WERI-Rb-1 (cell line): Measurements from ENCODE around the gene UNC93A.
"Not testable (repeated sequence)": the region's sequence is repeated elsewhere in the genome, so short reads cannot be mapped to it uniquely, and the experiment has no call there.

ENCODE experiments used
- DNase-seq: peaks from one replicate; pipeline ENCODE4 v3.0.0-alpha.2; 2020
- H3K27ac ChIP-seq: fragments of 250-450 bp; sonication (Bioruptor Pico); 2 replicates; pipeline ENCODE4 v1.5.1; 2020; ENCODE audit warnings: mild to moderate bottlenecking, moderate library complexity
- H3K27me3 ChIP-seq: fragments of 250-450 bp; sonication (Bioruptor Pico); 2 replicates; pipeline ENCODE4 v1.5.1; 2021; ENCODE audit warnings: mild to moderate bottlenecking, low read depth, moderate library complexity; ENCODE audit not compliant: insufficient read depth, severe bottlenecking
- H3K36me3 ChIP-seq: fragments of 250-450 bp; sonication (Bioruptor Pico); 2 replicates; pipeline ENCODE4 v1.5.1; 2020; ENCODE audit warnings: mild to moderate bottlenecking, moderate library complexity
- H3K4me3 ChIP-seq: 2 replicates; pipeline ENCODE4 v1.5.1; 2011; ENCODE audit warnings: low read depth, mild to moderate bottlenecking, control low read depth, low read length
- H3K9me3 ChIP-seq: fragments of 250-450 bp; sonication (Bioruptor Pico); 2 replicates; pipeline ENCODE4 v1.5.1; 2021; ENCODE audit warnings: mild to moderate bottlenecking, moderate library complexity; ENCODE audit not compliant: severe bottlenecking
- TF ChIP-seq, protein P1 (sequence below): IDR thresholded peaks from 2 replicates; pipeline ENCODE4 v1.5.1; 2011; ENCODE audit warnings: low read depth, mild to moderate bottlenecking, control low read depth, inconsistent platforms, low read length

UNC93A gene

DNA sequence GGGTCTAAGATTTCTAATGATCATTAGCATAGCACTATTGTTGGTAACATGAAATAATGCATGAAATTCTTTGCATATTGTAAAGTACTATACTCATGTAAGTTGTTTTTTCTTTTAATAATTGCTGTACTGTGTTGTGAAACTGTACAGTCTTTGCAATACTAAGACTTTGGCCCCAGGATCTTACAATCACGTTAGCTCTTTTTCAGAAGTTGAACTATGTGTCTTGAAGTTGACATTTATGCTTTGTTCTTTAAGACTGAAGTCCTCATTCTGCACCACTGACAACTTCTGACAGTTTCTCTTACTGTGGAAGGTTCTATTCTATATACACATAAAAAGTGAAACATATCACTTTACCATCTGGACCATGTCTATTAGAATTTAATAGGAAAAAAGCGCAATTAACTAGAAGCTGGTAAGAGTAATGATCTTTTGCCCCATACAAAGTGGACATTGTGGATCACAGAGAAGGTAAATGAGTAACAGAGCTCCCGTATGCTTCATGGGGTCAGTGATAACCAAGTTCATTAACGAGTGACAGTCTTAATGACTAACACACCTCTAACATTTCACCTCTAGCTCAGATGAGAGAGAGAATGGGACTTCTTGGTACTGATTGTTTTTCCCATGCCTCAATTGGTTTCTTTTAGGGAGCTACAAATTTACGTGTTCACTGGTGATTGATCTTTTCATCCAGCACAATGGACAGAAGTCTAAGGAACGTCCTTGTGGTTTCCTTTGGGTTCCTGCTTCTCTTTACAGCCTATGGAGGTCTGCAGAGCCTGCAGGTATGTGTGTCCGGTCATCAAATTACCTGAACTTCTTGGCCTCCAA, at the start of gene UNC93A:
Gene UNC93A (plus strand): TSS at position 530 of the 837 bp plus-strand sequence. CDS start 175 bp downstream, at position 705.
- Histone ChIP-seq H3K27me3 (no peaks in the 10 kb centered on the region), H3K27ac (no peak within 1 kb of the TSS), H3K4me3 (no peak within 1 kb of the TSS), H3K36me3 (no peaks in the 10 kb centered on the region), H3K9me3 (no peaks in the 10 kb centered on the region)
- TF ChIP-seq, protein P1, sequence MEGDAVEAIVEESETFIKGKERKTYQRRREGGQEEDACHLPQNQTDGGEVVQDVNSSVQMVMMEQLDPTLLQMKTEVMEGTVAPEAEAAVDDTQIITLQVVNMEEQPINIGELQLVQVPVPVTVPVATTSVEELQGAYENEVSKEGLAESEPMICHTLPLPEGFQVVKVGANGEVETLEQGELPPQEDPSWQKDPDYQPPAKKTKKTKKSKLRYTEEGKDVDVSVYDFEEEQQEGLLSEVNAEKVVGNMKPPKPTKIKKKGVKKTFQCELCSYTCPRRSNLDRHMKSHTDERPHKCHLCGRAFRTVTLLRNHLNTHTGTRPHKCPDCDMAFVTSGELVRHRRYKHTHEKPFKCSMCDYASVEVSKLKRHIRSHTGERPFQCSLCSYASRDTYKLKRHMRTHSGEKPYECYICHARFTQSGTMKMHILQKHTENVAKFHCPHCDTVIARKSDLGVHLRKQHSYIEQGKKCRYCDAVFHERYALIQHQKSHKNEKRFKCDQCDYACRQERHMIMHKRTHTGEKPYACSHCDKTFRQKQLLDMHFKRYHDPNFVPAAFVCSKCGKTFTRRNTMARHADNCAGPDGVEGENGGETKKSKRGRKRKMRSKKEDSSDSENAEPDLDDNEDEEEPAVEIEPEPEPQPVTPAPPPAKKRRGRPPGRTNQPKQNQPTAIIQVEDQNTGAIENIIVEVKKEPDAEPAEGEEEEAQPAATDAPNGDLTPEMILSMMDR: no peak
- no peak for DNase-seq

DNA sequence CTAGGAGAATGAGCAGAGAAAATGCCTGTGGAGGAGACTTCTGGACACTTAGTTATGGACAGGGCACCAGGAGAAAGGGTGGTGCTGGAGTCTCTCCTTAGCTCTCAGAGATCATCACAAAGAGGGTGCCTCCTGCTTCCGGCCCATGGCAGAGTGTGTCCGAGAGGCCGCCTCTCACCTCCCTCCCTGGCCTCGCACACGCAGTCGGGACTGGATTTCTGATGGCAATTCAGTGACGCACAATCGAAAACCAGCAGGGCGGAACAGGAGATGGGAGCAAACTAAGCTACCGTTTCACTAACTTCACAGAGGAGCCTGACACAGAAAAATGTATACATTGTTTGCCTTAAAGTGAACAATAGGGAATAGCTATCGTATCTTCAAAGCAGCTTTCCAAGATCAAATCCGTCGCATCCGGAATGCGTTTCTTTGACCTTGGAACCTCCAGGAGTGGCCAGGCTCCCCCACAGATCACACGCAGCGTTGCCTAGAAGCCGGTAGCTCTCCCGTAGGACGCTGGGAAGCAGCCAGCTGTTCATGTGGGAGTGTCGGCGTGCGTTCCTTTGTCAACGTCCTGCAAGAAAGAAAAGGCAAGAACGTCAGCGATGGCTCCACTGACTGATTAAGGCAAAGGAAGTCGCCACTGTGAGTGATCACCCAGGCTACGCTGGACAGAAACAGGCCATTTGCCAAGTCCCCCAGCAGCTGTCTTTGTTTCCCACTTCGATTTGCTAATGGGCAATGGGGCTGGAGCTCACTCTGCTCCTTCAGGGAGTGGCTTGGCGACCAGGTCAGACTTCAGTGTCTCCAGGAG, 49.6 kb upstream of the UNC93A start:
- not testable (repeated sequence) for H3K27me3 ChIP-seq, H3K9me3 ChIP-seq, H3K36me3 ChIP-seq
- Histone ChIP-seq H3K4me3 (peak overlapping the region; percentile 29), H3K27ac (peak overlapping the region; percentile 97)
- peak; percentile 86 for DNase-seq

DNA sequence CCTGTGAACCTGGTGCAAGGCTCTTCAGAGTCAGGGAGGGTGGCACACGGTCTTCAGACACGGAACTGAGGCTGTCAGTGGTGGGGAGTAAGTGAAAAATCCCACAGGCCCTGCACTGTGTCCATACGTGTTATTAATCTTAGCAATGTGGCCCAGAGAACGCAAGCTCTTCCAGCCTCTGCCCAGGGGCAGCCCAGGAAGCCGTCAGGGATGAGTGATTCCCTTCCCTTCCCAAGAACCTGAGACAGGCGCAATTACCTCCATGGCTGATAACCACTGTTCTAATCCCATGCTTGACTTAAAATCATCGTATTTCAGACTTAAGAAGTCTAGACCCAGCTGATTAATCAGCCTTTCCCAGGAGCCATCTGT, 49.0 kb upstream of the UNC93A start:
- not testable (repeated sequence) for H3K9me3 ChIP-seq, DNase-seq, H3K36me3 ChIP-seq, H3K27me3 ChIP-seq, H3K4me3 ChIP-seq
- peak overlapping the region; percentile 97 for H3K27ac ChIP-seq

DNA sequence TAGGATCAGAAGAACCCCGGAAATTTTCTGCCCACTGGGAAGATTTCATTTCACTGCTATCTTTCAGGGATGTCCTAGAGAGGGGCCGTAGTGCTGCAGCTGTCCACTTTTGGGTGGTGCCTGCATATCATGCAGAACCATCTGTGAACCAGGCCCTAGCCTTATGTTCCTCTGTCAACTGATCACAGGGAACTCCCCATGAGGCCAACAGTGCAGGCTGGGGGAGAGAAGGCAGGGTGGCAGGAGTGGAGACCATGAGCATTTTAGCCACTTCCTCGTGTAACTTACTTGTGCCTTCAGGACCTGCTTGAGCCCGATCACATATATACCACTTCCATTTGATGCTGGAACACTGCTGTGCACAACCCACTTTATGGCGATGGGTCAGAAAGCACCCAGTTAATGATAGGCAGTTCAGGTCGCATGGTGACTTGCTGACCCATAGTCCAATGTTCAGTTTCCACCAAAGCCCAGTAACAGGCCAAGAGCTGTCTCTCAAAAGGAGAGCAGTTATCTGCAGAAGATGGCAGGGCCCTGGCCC, 48.5 kb upstream of the UNC93A start:
- H3K27ac ChIP-seq: peak overlapping the region; percentile 81
- not testable (repeated sequence) for H3K36me3 ChIP-seq, H3K4me3 ChIP-seq, H3K9me3 ChIP-seq, H3K27me3 ChIP-seq
- peak; percentile 90 for DNase-seq

- no peaks in the 10 kb centered on the region for H3K27me3 ChIP-seq
- DNase-seq: no peak
- no peak overlapping the region for H3K4me3 ChIP-seq
- TF ChIP-seq, protein P1: no peak
- no peaks in the 10 kb centered on the region for H3K9me3 ChIP-seq
- peak overlapping the region; percentile 84 for H3K27ac ChIP-seq
- no peaks in the 10 kb centered on the region for H3K36me3 ChIP-seq
Observed at GRCh38 chr6:167244064-167244960, 46.8 kb upstream of the UNC93A start.

GRCh38 chr6:167244991-167245390, 46.1 kb upstream of the UNC93A start:
- no peak overlapping the region for H3K4me3 ChIP-seq
- H3K9me3 ChIP-seq: no peaks in the 10 kb centered on the region
- H3K27me3 ChIP-seq: no peaks in the 10 kb centered on the region
- no peak for DNase-seq
- TF ChIP-seq, protein P1: no peak
- H3K27ac ChIP-seq: peak overlapping the region; percentile 84
- H3K36me3 ChIP-seq: no peaks in the 10 kb centered on the region
